Natural killer cell (primary cell): Measurements from ENCODE around the gene PLEKHG4. TPM values are rescaled to one million over a fixed set of nuclear protein-coding genes. Genes with fewer than 3 reads are reported as not detected.

ENCODE experiments used
- ATAC-seq, 3 donors: fragments of 150-1000 bp in 2 of 3; fragments of 200-7000 bp in 1 of 3; cut with Tn5 transposase; 1 replicate in 1 of 3; 2 replicates in 2 of 3; pipeline ENCODE4 v1.10.0; 2021; ENCODE audit warnings: mild to moderate bottlenecking in 2 of 3, moderate library complexity in 2 of 3
- DNase-seq, 2 donors: peaks; one replicate each; pipeline versions ENCODE4 v3.0.0 to v3.0.0-alpha.2; 2013 to 2021; ENCODE audit warnings: mixed read lengths in 1 of 2
- H3K27ac ChIP-seq: one replicate; pipeline ENCODE4 v1.5.1; 2013; ENCODE audit warnings: mild to moderate bottlenecking, low read length
- H3K27me3 ChIP-seq: one replicate; pipeline ENCODE4 v1.6.1; 2013; ENCODE audit warnings: low read length; ENCODE audit not compliant: control insufficient read depth, insufficient read depth
- H3K36me3 ChIP-seq: one replicate; pipeline ENCODE4 v1.6.1; 2013; ENCODE audit warnings: low read length; ENCODE audit not compliant: control insufficient read depth, insufficient read depth
- H3K4me1 ChIP-seq: one replicate; pipeline ENCODE4 v1.6.1; 2013; ENCODE audit warnings: low read length; ENCODE audit not compliant: control insufficient read depth, insufficient read depth
- H3K4me3 ChIP-seq: one replicate; pipeline ENCODE4 v1.5.1; 2013; ENCODE audit warnings: low read length
- H3K9me3 ChIP-seq: one replicate; pipeline ENCODE4 v1.6.1; 2013; ENCODE audit warnings: low read length; ENCODE audit not compliant: control insufficient read depth, insufficient read depth
- H3K27ac Mint-ChIP-seq, 2 donors: one replicate each; pipeline ENCODE4 v1.8.0; 2022; ENCODE audit warnings: mild to moderate bottlenecking in 2 of 2, mixed read lengths in 2 of 2, moderate library complexity in 1 of 2
- H3K27me3 Mint-ChIP-seq, 2 donors: one replicate each; pipeline ENCODE4 v1.8.0; 2022; ENCODE audit warnings: low read depth in 2 of 2, mixed read lengths in 2 of 2
- H3K36me3 Mint-ChIP-seq: one replicate; pipeline ENCODE4 v1.8.0; 2022; ENCODE audit warnings: mixed read lengths
- H3K4me1 Mint-ChIP-seq, 2 donors: one replicate each; pipeline ENCODE4 v1.8.0; 2022; ENCODE audit warnings: mixed read lengths in 2 of 2
- H3K4me3 Mint-ChIP-seq: one replicate; pipeline ENCODE4 v1.8.0; 2022; ENCODE audit warnings: mild to moderate bottlenecking, moderate library complexity, mixed read lengths
- H3K9me3 Mint-ChIP-seq, 2 donors: one replicate each; pipeline ENCODE4 v1.8.0; 2022; ENCODE audit warnings: mixed read lengths in 2 of 2
- CTCF ChIP-seq: fragments of 200-600 bp; IDR thresholded peaks from one replicate; pipeline ENCODE4 v1.8.0; 2022; ENCODE audit warnings: antibody characterized with exemption
- WGBS: methylation state at CpG from one replicate; pipeline ENCODE4 v1.1.7; 2013; ENCODE audit warnings: missing lambda C conversion rate; ENCODE audit not compliant: insufficient coverage; 5-methylcytosine and 5-hydroxymethylcytosine counted together
- intact Hi-C: fragments of 100-400 bp; cut with micrococcal nuclease; formaldehyde crosslinking; loops from one replicate; pipeline ENCODE4 v1.14.2; 2022
- total RNA-seq, 4 donors: library from RNA; stranded (reverse); fragments of 120-200 nt in 1 of 4; gene quantifications; one replicate each; pipeline versions ENCODE4 v1.2.3 to v1.2.4, GENCODE V29; 2013 to 2022

PLEKHG4 gene
- total RNA-seq, 3 donors from 2014 or later (not counting 1 experiment from before 2014, with no cell fraction given): 6.8 to 14.7 (median 8.5) TPM

GRCh38 chr16:67327743-67328142, 48.4 kb downstream of the PLEKHG4 start:
- ATAC-seq (no peak), DNase-seq (peak in 1 of 2 donors; percentile 7)
- Mint-ChIP-seq H3K36me3 (no peaks in the 10 kb centered on the region), H3K27me3 (peaks cover 21 to 23% of the 10 kb centered on the region in 2 donors), H3K4me3 (no peak overlapping the region), H3K9me3 (no peaks in the 10 kb centered on the region), H3K27ac (no peak overlapping the region), H3K4me1 (peaks cover 6 to 18% of the 10 kb centered on the region in 2 donors)
- Histone ChIP-seq H3K9me3 (no peaks in the 10 kb centered on the region), H3K4me3 (no peak overlapping the region), H3K27ac (no peak overlapping the region), H3K36me3 (no peaks in the 10 kb centered on the region), H3K4me1 (peaks cover 18% of the 10 kb centered on the region), H3K27me3 (no peaks in the 10 kb centered on the region)
- intact Hi-C loops: no loop called here
- 43% methylated on average over 3 of the region's 3 CpGs for WGBS
- no peak for TF ChIP-seq CTCF

GRCh38 chr16:67329901-67330300, 50.6 kb downstream of the PLEKHG4 start:
- ATAC-seq (no peak), DNase-seq (no peak)
- Histone ChIP-seq H3K27ac (no peak overlapping the region), H3K27me3 (no peaks in the 10 kb centered on the region), H3K4me1 (peaks cover 18% of the 10 kb centered on the region), H3K9me3 (no peaks in the 10 kb centered on the region), H3K4me3 (no peak overlapping the region), H3K36me3 (no peaks in the 10 kb centered on the region)
- H3K27me3 Mint-ChIP-seq: peaks cover 0 to 4% of the 10 kb centered on the region in 2 donors
- H3K4me3 Mint-ChIP-seq: no peak overlapping the region
- no peaks in the 10 kb centered on the region for H3K9me3 Mint-ChIP-seq
- intact Hi-C loops: no loop called here
- WGBS: 72% methylated on average over 3 of the region's 5 CpGs
- no peak overlapping the region for H3K27ac Mint-ChIP-seq
- TF ChIP-seq CTCF: no peak
- H3K36me3 Mint-ChIP-seq: no peaks in the 10 kb centered on the region
- peaks cover 6 to 18% of the 10 kb centered on the region in 2 donors for H3K4me1 Mint-ChIP-seq

- H3K36me3 ChIP-seq: no peaks in the 10 kb centered on the region
- 88% methylated on average over 2 of the region's 2 CpGs for WGBS
- H3K27me3 Mint-ChIP-seq: no peaks in the 10 kb centered on the region
- H3K27ac Mint-ChIP-seq: no peak overlapping the region
- no peaks in the 10 kb centered on the region for H3K27me3 ChIP-seq
- no peaks in the 10 kb centered on the region for H3K36me3 Mint-ChIP-seq
- no peak for TF ChIP-seq CTCF
- no peak overlapping the region for H3K27ac ChIP-seq
- no peak overlapping the region for H3K4me3 Mint-ChIP-seq
- no peak overlapping the region for H3K4me3 ChIP-seq
- DNase-seq (no peak), ATAC-seq (no peak)
- H3K9me3 ChIP-seq: no peaks in the 10 kb centered on the region
- H3K9me3 Mint-ChIP-seq: no peaks in the 10 kb centered on the region
- no peaks in the 10 kb centered on the region for H3K4me1 ChIP-seq
- no peaks in the 10 kb centered on the region for H3K4me1 Mint-ChIP-seq
- intact Hi-C loops: no loop called here
Measured at GRCh38 chr16:67333315-67333714, 54.0 kb downstream of the PLEKHG4 start.

- no peak for TF ChIP-seq CTCF
- no peak overlapping the region for H3K4me3 Mint-ChIP-seq
- no peaks in the 10 kb centered on the region for H3K9me3 ChIP-seq
- no peaks in the 10 kb centered on the region for H3K27me3 ChIP-seq
- H3K4me3 ChIP-seq: no peak overlapping the region
- no peaks in the 10 kb centered on the region for H3K4me1 Mint-ChIP-seq
- intact Hi-C loops: no loop called here
- WGBS: no CpG with 5 or more reads among the region's 1 CpG
- no peaks in the 10 kb centered on the region for H3K4me1 ChIP-seq
- DNase-seq (no peak), ATAC-seq (no peak)
- H3K9me3 Mint-ChIP-seq: no peaks in the 10 kb centered on the region
- no peaks in the 10 kb centered on the region for H3K27me3 Mint-ChIP-seq
- H3K36me3 ChIP-seq: no peaks in the 10 kb centered on the region
- H3K27ac ChIP-seq: no peak overlapping the region
- no peaks in the 10 kb centered on the region for H3K36me3 Mint-ChIP-seq
- H3K27ac Mint-ChIP-seq: no peak overlapping the region
Measured at GRCh38 chr16:67336116-67336515, 56.8 kb downstream of the PLEKHG4 start.
